CD4-positive, alpha-beta T cell treated with Interleukin-1 beta for 1 hour (primary cell): ENCODE data around the gene ARL2BP.
"Not testable (repeated sequence)": the region's sequence is repeated elsewhere in the genome, so short reads cannot be mapped to it uniquely, and the experiment has no call there.

Experiments
- DNase-seq, 2 donors: peaks; one replicate each; pipeline ENCODE4 v3.0.0-alpha.2; 2020 to 2022

ARL2BP gene

DNA sequence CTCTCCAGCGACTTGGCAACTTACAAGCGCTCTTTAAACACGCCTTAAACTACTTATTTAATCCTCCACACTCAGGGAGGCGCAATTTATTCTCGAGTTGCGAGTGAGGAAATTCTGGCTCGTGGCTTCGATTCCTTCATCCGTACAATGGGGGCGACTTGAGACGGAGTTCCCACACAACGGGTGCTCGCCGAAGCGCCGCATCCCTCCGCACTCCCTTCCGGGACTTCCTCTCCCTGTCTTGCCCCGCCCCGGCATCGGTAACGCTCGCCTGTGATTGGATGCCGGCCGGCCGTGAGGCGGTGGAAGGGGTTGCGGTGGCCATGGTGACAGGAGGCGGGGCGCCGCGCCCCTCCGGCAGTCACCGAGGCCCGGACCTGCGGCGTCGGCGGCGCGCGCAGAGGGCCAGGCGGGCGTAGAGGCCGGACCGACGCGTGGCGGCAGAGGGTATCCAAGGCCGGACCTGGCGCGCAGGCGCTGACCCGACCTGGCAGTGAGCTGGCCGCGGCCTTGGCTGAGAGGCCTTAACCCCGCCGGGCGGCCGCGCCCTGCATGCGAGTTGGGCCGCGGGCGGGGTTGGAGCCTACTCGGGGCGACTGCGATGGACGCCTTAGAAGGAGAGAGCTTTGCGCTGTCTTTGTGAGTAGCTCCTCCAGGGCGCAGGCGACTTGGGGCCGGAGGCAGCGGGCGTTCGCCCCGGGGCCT is at the start of gene ARL2BP:
Gene ARL2BP, plus strand, starts transcription at position 493 of the 705 bp plus-strand sequence. Its CDS starts 109 bp downstream, at position 602.
- DNase-seq = peak; percentile 97

GRCh38 chr16:57196286-57196685 is 48.8 kb upstream of the ARL2BP start:
- no peak for DNase-seq

- DNase-seq = no peak
Observed at GRCh38 chr16:57196753-57197152, 48.3 kb upstream of the ARL2BP start.

DNA sequence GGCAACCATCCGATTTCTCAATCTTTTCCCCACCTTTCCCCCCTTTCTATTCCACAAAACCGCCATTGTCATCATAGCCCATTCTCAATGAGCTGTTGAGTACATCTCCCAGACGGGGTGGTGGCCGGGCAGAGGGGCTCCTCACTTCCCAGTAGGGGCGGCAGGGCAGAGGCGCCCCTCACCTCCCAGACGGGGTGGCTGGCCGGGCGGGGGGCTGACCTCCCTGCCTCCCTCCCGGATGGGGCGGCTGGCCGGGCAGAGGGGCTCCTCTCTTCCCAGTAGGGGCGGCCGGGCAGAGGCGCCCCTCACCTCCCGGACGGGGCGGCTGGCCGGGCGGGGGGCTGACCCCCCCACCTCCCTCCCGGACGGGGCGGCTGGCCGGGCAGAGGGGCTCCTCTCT is 44.7 kb upstream of the ARL2BP start:
- not testable (repeated sequence) for DNase-seq

GRCh38 chr16:57200926-57201325 is 44.1 kb upstream of the ARL2BP start:
- not testable (repeated sequence) for DNase-seq

DNA sequence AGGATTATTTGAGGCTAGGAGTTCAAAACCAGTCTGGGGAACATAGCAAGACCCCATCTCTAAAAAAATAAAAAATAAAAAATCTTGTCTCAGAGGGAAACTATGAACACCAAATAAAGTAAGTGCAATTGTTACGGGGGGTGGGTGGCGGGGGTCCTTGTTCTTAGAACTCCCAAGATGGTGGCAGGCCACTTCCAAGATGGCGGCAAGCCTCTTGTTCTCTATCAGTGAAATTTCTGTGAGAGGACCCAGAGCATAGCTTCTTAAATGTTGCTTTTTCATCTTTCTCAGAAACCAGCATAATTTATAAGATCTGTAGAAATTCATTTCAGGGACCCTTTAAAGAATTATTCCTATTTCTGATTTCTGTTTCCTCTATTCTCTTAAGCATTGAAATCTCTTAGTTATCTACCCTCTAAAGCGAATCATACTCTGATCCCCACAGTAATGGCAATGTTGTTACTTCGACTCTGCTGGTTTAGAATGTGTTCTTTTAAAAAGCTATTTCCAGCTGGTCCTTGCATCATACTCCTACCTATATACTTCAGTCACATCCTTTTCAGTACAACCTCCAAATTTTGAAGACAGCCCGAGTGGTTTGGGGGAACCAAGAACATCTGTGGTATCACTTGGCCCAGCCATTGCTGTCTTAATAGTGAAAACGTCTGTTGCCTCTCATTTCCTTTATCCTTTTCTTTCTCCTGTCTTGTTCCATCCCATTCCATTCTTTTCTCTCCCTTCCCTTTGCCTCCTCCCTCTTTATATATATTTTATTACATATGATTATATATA is 42.8 kb upstream of the ARL2BP start:
- no peak for DNase-seq

GRCh38 chr16:57203451-57203850 is 41.6 kb upstream of the ARL2BP start:
- DNase-seq = no peak

DNA sequence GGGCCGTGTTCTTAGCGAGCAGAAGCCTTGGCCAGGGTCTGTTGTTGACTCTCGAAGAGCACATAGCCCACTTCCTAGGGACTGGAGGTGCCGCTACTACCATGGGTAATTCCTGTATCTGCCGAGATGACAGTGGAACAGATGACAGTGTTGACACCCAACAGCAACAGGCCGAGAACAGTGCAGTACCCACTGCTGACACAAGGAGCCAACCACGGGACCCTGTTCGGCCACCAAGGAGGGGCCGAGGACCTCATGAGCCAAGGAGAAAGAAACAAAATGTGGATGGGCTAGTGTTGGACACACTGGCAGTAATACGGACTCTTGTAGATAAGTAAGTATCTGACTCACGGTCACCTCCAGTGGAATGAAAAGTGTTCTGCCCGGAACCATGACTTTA is 40.4 kb upstream of the ARL2BP start:
- no peak for DNase-seq

DNA sequence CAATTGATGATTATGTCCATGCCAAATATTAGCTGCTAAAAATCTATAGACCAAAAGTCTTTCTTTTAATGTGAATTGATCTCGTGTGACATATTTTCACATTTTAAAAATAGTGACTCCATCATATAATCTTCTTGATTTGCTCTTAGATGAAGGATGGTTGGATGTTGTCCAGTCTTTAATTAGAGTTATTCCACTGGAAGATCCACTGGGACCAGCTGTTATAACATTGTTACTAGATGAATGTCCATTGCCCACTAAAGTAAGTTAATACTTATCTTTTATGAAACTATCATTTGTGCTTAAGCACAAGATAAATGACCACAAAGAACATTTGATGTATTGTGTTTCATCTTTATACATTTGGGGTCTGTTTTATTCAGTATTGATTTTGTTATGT is 36.1 kb upstream of the ARL2BP start:
- DNase-seq = no peak

DNA sequence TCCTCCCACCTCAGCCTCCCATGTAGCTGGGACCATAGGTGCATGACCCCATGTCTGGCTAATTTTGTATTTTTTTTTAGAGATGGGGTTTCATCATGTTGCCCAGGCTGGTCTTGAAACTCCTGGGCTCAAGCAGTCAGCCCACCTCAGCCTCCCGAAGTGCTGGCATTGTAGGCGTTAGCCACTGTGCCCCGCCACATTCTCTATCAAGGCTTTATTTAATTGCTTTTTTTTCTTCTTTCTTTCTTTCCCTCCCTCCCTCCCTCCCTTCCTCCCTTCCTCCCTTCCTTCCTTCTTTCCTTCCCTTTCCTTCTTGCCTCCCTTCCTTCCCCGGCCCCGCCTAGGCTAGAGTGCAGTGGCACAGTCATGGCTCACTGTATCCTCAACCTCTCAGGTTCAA is 35.3 kb upstream of the ARL2BP start:
- DNase-seq = no peak

- no peak for DNase-seq
Observed at GRCh38 chr16:57213462-57213861, 31.6 kb upstream of the ARL2BP start.

GRCh38 chr16:57216968-57217367 is 28.1 kb upstream of the ARL2BP start:
- no peak for DNase-seq

- no peak for DNase-seq
Observed at GRCh38 chr16:57223057-57223456, 22.0 kb upstream of the ARL2BP start.

DNA sequence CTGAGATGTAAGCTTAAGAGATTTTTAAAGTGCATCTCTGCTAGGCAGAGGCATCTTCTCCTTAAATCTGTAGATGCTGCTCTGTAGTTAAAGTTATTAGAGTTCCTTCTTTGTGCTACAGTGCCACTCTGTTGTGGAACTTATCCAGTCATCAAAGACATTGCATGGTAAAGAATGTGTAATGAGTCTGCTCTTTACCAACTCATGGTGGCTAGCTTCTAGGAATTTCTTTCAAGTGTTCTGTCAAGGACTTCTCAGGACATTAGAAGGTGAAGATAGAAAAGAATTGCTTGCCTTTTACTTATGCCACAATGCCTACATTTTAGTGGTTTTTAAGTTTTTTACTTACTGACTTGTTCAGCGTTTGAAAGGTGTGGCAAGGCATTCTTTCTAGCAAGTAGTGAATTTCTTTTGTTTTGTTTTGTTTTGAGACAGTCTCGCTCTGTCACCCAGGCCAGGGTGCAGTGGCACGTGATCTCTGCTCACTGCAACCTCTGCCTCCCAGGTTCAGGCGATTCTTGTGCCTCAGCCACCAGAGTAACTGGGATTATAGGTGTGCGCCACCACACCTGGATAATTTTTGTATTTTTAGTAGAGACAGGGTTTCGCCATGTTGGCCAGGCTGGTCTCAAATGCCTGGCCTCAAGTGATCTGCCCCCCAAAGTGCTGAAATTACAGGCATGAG is 20.3 kb upstream of the ARL2BP start:
- no peak for DNase-seq

DNA sequence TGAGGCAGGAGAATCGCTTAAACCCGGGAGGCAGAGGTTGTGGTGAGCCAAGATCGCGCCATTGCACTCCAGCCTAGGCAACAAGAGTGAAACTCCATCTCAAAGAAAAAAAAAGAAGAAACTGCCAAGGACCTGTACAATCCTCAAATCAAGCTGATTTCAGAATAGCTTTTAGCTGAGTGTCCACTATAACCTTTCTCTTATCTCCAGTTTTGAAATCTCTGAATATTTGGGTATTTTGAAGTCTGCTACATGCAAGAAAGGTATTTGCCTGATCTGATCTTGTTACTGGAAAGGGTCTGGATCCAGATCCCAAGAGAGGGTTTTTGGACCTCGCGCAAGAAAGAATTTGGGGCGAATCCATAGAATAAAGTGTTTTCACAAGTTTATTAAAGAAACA is 19.1 kb upstream of the ARL2BP start:
- no peak for DNase-seq

DNA sequence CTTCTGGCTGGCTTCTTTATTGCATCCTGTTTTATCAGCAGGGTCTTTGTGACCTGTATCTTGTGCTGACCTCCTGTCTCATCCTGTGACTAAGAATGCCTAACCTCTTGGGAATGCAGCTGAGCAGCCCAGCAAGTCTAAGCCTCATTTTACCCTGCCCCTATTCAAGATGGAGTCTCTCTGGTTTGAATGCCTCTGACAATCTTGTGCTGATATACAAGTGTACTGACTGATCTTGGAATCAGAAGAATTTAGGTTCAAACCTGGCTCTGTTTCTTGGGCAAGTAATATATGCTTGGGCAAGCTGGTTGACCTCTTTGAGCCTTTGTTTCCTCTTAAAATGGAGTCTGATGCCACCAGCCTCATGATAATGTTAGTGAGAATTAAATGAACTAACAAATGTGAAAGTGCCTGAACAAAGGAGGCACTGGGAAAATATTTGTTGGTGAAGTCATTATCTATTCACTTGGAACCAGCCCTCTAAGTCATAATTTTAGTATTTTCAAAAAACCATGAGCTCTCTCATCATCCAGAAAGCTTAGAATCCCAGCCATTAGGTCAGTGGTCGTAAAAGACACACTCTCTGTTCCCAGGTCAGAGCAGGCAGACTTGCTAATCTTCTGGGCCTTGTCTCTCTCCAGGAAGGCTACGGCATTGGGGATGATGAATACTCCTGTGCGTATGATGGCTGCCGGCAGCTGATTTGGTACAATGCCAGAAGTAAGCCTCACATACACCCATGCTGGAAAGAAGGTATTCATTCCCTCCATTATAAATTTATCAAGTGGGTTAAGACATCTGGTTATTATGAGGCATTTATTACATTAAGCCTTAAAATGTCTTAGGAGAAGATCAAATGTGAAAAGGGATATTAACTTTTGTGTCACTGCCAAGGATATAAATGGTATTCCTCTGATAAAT is 18.1 kb upstream of the ARL2BP start:
- DNase-seq = no peak

GRCh38 chr16:57229079-57229478 is 16.0 kb upstream of the ARL2BP start:
- DNase-seq = no peak

GRCh38 chr16:57231821-57232350 is 13.2 kb upstream of the ARL2BP start:
- no peak for DNase-seq

- no peak for DNase-seq
Observed at GRCh38 chr16:57233944-57234706, 10.9 kb upstream of the ARL2BP start.

- DNase-seq = no peak
Observed at GRCh38 chr16:57234707-57235092, 10.4 kb upstream of the ARL2BP start.
